HCT116 (cell line): ENCODE measurements around the gene PRKN. TPM values are rescaled to one million over a fixed set of nuclear protein-coding genes. Genes with fewer than 3 reads are reported as not detected.

Experiments
- ATAC-seq: fragments of 200-7000 bp; cut with Tn5 transposase; 2 replicates; pipeline ENCODE4 v1.9.1; 2020; ENCODE audit warnings: mild to moderate bottlenecking, moderate library complexity
- BruUV-seq: library from RNA; stranded (reverse); fragments of 400-500 nt; replicated peaks from 2 replicates; lab custom pipeline; 2021; lab: Mats Ljungman, UMichigan
- CTCF ChIA-PET: fragments of 300-600 bp; sonication (Branson Sonifier 250); formaldehyde crosslinking; loops from one replicate; lab custom pipeline; 2021; ENCODE audit warnings: antibody characterized with exemption; lab: Charles Lee
- POLR2A ChIA-PET: fragments of 300-600, 350-600 bp; sonication (Branson Sonifier 250); formaldehyde crosslinking; loops from one replicate; lab custom pipeline; 2021; ENCODE audit warnings: antibody characterized with exemption; lab: Charles Lee
- RAD21 ChIA-PET, 2 experiments: fragments of 300-600 bp; sonication (Branson Sonifier 250); formaldehyde crosslinking; loops; one replicate each; lab custom pipeline; 2023; ENCODE audit warnings: low total read pairs in 2 of 2; ENCODE audit not compliant: uncharacterized antibody in 2 of 2, unreplicated experiment in 2 of 2, low non-redundant PET in 1 of 2; lab: Charles Lee
- DNase-seq: peaks from one replicate; pipeline ENCODE4 v3.0.0-alpha.2; 2010; ENCODE audit warnings: low read depth, low spot score
- H2AFZ ChIP-seq: fragments of 200-600 bp; shearing (Covaris generic), sonication (generic); 2 replicates; pipeline ENCODE4 v1.6.1; 2017; ENCODE audit warnings: low read depth, mixed run types, mixed read lengths, antibody characterized with exemption, low read length; ENCODE audit not compliant: poor library complexity, severe bottlenecking
- H3K27ac ChIP-seq: 2 replicates; pipeline ENCODE4 v1.5.1; 2012; ENCODE audit warnings: low read depth, low read length
- H3K27me3 ChIP-seq: fragments of 200-600 bp; sonication (generic); 2 replicates; pipeline ENCODE4 v1.6.1; 2016; ENCODE audit warnings: mixed run types, low read length, mixed read lengths; ENCODE audit not compliant: insufficient read depth
- H3K36me3 ChIP-seq, 2 experiments: fragments of 200-500 bp in 1 of 2; fragments of 200-600 bp in 1 of 2; sonication (Bioruptor generic) in 1 of 2; sonication (generic) in 1 of 2; 2 replicates each; pipeline versions ENCODE4 v1.5.1 to v1.6.1; 2014 to 2016; ENCODE audit warnings: low read length in 2 of 2, inconsistent platforms in 1 of 2, mixed read lengths in 1 of 2, mixed run types in 1 of 2; ENCODE audit not compliant: insufficient read depth in 2 of 2, control insufficient read depth in 1 of 2
- H3K4me1 ChIP-seq, 2 experiments: fragments of 200-600 bp in 1 of 2; sonication (generic) in 1 of 2; 2 replicates each; pipeline versions ENCODE4 v1.5.1 to v1.6.1; 2012 to 2017; ENCODE audit warnings: low read length in 2 of 2, inconsistent platforms in 1 of 2, mild to moderate bottlenecking in 1 of 2, mixed read lengths in 1 of 2, mixed run types in 1 of 2, moderate library complexity in 1 of 2; ENCODE audit not compliant: insufficient read depth in 2 of 2, control insufficient read depth in 1 of 2
- H3K4me2 ChIP-seq: fragments of 200-600 bp; sonication (generic); 2 replicates; pipeline ENCODE4 v1.6.1; 2017; ENCODE audit warnings: mixed run types, low read length, mixed read lengths
- H3K4me3 ChIP-seq, 2 experiments: fragments of 200-600 bp in 1 of 2; sonication (generic) in 1 of 2; replicated peaks in 1 of 2; 2 replicates each; pipeline ENCODE4 v1.5.1; 2011 to 2016; ENCODE audit warnings: low read length in 2 of 2, control low read depth in 1 of 2, low read depth in 1 of 2, mild to moderate bottlenecking in 1 of 2, mixed read lengths in 1 of 2, mixed run types in 1 of 2
- H3K79me2 ChIP-seq: fragments of 200-600 bp; sonication (generic); 2 replicates; pipeline ENCODE4 v1.6.1; 2017; ENCODE audit warnings: mild to moderate bottlenecking, mixed run types, low read length, moderate library complexity, mixed read lengths; ENCODE audit not compliant: insufficient read depth
- H3K9ac ChIP-seq: fragments of 200-600 bp; sonication (generic); 2 replicates; pipeline ENCODE4 v1.6.1; 2016; ENCODE audit warnings: low read length, mixed read lengths
- H3K9me2 ChIP-seq: fragments of 200-600 bp; sonication (generic), shearing (Covaris generic); 2 replicates; pipeline ENCODE4 v1.6.1; 2017; ENCODE audit warnings: mixed run types, mild to moderate bottlenecking, moderate library complexity; ENCODE audit not compliant: insufficient read depth
- H3K9me3 ChIP-seq, 2 experiments: fragments of 200-500 bp in 1 of 2; fragments of 200-600 bp in 1 of 2; sonication (Bioruptor generic) in 1 of 2; sonication (generic) in 1 of 2; 2 replicates each; pipeline ENCODE4 v1.6.1; 2014 to 2017; ENCODE audit warnings: low read length in 2 of 2, mixed read lengths in 2 of 2, inconsistent platforms in 1 of 2, low read depth in 1 of 2, mild to moderate bottlenecking in 1 of 2, mixed run types in 1 of 2, moderate library complexity in 1 of 2; ENCODE audit not compliant: control insufficient read depth in 1 of 2, insufficient read depth in 1 of 2
- H4K20me1 ChIP-seq: fragments of 200-600 bp; sonication (generic), shearing (Covaris generic); 2 replicates; pipeline ENCODE4 v1.6.1; 2017; ENCODE audit warnings: mixed run types, mild to moderate bottlenecking, moderate library complexity; ENCODE audit not compliant: insufficient read depth
- CBX3 ChIP-seq: IDR thresholded peaks from 2 replicates; pipeline ENCODE4 v1.6.1; 2012; ENCODE audit warnings: low read depth
- CEBPB ChIP-seq: IDR thresholded peaks from 2 replicates; pipeline ENCODE4 v1.6.1; 2012; ENCODE audit warnings: low read depth
- EGR1 ChIP-seq: IDR thresholded peaks from 2 replicates; pipeline ENCODE4 v1.6.1; 2012; ENCODE audit warnings: low read depth
- ELF1 ChIP-seq: IDR thresholded peaks from 2 replicates; pipeline ENCODE4 v1.6.1; 2012; ENCODE audit warnings: low read depth, borderline replicate concordance
- EZH2 ChIP-seq: fragments of 200-600 bp; sonication (generic); IDR thresholded peaks from 2 replicates; pipeline ENCODE4 v1.6.1; 2017; ENCODE audit warnings: antibody characterized with exemption, mixed run types
- EZH2phosphoT487 ChIP-seq: fragments of 200-600 bp; IDR thresholded peaks from 2 replicates; pipeline ENCODE4 v1.6.1; 2018; ENCODE audit warnings: antibody characterized with exemption, borderline replicate concordance
- FOSL1 ChIP-seq: IDR thresholded peaks from 2 replicates; pipeline ENCODE4 v1.6.1; 2012; ENCODE audit warnings: low read depth
- JUND ChIP-seq: IDR thresholded peaks from 2 replicates; pipeline ENCODE4 v1.6.1; 2012
- POLR2A ChIP-seq: IDR thresholded peaks from 2 replicates; pipeline ENCODE4 v1.7.0; 2011; ENCODE audit warnings: borderline replicate concordance; ENCODE audit not compliant: insufficient read depth, insufficient read length; ENCODE audit errors: extremely low read depth
- POLR2AphosphoS5 ChIP-seq: IDR thresholded peaks from 2 replicates; pipeline ENCODE4 v1.6.1; 2011; ENCODE audit warnings: mild to moderate bottlenecking, low read depth, low read length, moderate library complexity
- SIN3A ChIP-seq: IDR thresholded peaks from 2 replicates; pipeline ENCODE4 v1.6.1; 2012; ENCODE audit warnings: low read depth
- ZFX ChIP-seq: fragments of 450-650 bp; IDR thresholded peaks from 2 replicates; pipeline ENCODE4 v1.6.1; 2017
- intact Hi-C: fragments of 100-400 bp; cut with micrococcal nuclease; formaldehyde crosslinking; loops from 2 replicates; pipeline ENCODE4 v1.10.0; 2022
- total RNA-seq: library from RNA; stranded (reverse); gene quantifications from one replicate; pipeline ENCODE4 v1.2.1, GENCODE V29; 2021; ENCODE audit not compliant: unreplicated experiment
- TF ChIP-seq, protein P1 (sequence below), 3 experiments: fragments of 200-600 bp in 1 of 3; sonication (generic) in 1 of 3; IDR thresholded peaks in 2 of 3; conservative IDR thresholded peaks in 1 of 3; 2 replicates each; pipeline ENCODE4 v1.5.1; 2012 to 2017; ENCODE audit warnings: low read depth in 2 of 3, low read length in 2 of 3, antibody characterized with exemption in 1 of 3, borderline replicate concordance in 1 of 3, control low read depth in 1 of 3, mild to moderate bottlenecking in 1 of 3, mixed read lengths in 1 of 3, mixed run types in 1 of 3, moderate library complexity in 1 of 3; ENCODE audit not compliant: insufficient read depth in 1 of 3
- TF ChIP-seq, protein P2 (sequence below): IDR thresholded peaks from 2 replicates; pipeline ENCODE4 v1.6.1; 2011; ENCODE audit warnings: mild to moderate bottlenecking, low read length, moderate library complexity; ENCODE audit not compliant: insufficient replicate concordance; ENCODE audit errors: extremely low read depth

The PRKN gene
- total RNA-seq, 1 experiment from 2014 or later, result 2.6 TPM

DNA sequence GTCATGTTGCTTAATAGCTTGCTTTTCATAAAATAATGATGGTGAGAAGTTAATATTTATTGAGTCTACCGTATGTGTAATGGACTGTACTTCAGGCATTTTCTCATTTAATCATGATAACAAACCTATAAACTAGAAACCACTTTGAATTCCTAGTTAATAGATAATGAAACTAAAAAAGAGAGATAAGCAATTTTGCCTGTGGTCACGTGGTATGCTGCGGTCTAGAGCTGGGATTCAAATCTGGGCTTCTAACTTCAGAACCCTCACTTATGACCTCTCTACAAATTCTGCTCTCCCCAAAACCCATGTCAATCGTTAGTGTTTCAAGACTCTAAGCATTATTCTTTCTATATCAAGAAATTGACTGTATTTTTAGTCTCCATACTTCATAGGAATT is 700.7 kb downstream of the PRKN start:
- Histone ChIP-seq H3K36me3 (no peaks in the 10 kb centered on the region), H3K79me2 (no peaks in the 10 kb centered on the region), H3K9me3 (no peaks in the 10 kb centered on the region), H3K27me3 (no peaks in the 10 kb centered on the region), H3K27ac (no peak overlapping the region), H3K4me3 (no peak overlapping the region), H4K20me1 (no peaks in the 10 kb centered on the region), H3K9me2 (no peaks in the 10 kb centered on the region), H2AFZ (no peak overlapping the region), H3K9ac (no peak overlapping the region), H3K4me2 (no peak overlapping the region), H3K4me1 (no peaks in the 10 kb centered on the region)
- TF ChIP-seq, protein P1, sequence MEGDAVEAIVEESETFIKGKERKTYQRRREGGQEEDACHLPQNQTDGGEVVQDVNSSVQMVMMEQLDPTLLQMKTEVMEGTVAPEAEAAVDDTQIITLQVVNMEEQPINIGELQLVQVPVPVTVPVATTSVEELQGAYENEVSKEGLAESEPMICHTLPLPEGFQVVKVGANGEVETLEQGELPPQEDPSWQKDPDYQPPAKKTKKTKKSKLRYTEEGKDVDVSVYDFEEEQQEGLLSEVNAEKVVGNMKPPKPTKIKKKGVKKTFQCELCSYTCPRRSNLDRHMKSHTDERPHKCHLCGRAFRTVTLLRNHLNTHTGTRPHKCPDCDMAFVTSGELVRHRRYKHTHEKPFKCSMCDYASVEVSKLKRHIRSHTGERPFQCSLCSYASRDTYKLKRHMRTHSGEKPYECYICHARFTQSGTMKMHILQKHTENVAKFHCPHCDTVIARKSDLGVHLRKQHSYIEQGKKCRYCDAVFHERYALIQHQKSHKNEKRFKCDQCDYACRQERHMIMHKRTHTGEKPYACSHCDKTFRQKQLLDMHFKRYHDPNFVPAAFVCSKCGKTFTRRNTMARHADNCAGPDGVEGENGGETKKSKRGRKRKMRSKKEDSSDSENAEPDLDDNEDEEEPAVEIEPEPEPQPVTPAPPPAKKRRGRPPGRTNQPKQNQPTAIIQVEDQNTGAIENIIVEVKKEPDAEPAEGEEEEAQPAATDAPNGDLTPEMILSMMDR (IDR thresholded peaks at IDR 0.05 in 2 of 3, conservative IDR thresholded peaks at IDR 0.05 in 1 of 3; ENCODE audit: borderline replicate concordance in 1 of 3, insufficient read depth in 1 of 3, low read depth in 2 of 3, low read length in 2 of 3), result no peak
- TF ChIP-seq POLR2AphosphoS5 (no peak), FOSL1 (no peak)
- CTCF ChIA-PET, result no interaction called here
- POLR2A ChIA-PET, result no interaction called here
- intact Hi-C loops, result no loop called here
- ATAC-seq, result no peak
- BruUV-seq, result no TSS peak
- no peak for DNase-seq
- RAD21 ChIA-PET, result no interaction called here

- no peak for TF ChIP-seq CEBPB
- TF ChIP-seq ELF1, result no peak
- TF ChIP-seq, protein P1 (IDR thresholded peaks at IDR 0.05 in 2 of 3, conservative IDR thresholded peaks at IDR 0.05 in 1 of 3; ENCODE audit: borderline replicate concordance in 1 of 3, insufficient read depth in 1 of 3, low read depth in 2 of 3, low read length in 2 of 3), result no peak
- TF ChIP-seq CBX3, result no peak
- no peak for TF ChIP-seq JUND
- no peak for TF ChIP-seq POLR2A
- TF ChIP-seq EZH2phosphoT487, result no peak
- no peak for TF ChIP-seq EGR1
- TF ChIP-seq ZFX, result no peak
- no peak for TF ChIP-seq EZH2
- TF ChIP-seq, protein P2, sequence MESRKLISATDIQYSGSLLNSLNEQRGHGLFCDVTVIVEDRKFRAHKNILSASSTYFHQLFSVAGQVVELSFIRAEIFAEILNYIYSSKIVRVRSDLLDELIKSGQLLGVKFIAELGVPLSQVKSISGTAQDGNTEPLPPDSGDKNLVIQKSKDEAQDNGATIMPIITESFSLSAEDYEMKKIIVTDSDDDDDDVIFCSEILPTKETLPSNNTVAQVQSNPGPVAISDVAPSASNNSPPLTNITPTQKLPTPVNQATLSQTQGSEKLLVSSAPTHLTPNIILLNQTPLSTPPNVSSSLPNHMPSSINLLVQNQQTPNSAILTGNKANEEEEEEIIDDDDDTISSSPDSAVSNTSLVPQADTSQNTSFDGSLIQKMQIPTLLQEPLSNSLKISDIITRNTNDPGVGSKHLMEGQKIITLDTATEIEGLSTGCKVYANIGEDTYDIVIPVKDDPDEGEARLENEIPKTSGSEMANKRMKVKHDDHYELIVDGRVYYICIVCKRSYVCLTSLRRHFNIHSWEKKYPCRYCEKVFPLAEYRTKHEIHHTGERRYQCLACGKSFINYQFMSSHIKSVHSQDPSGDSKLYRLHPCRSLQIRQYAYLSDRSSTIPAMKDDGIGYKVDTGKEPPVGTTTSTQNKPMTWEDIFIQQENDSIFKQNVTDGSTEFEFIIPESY, result no peak
- no peak for TF ChIP-seq SIN3A
- Histone ChIP-seq H3K27me3 (no peaks in the 10 kb centered on the region), H3K36me3 (no peaks in the 10 kb centered on the region), H2AFZ (no peak overlapping the region), H3K4me2 (no peak overlapping the region), H3K27ac (no peak overlapping the region), H4K20me1 (no peaks in the 10 kb centered on the region), H3K9me3 (no peaks in the 10 kb centered on the region), H3K4me1 (no peaks in the 10 kb centered on the region), H3K9ac (no peak overlapping the region), H3K4me3 (no peak overlapping the region), H3K79me2 (no peaks in the 10 kb centered on the region), H3K9me2 (no peaks in the 10 kb centered on the region)
- ChIA-PET RAD21 (no interaction called here), POLR2A (no interaction called here), CTCF (no interaction called here)
- no TSS peak for BruUV-seq
- no peak for ATAC-seq
- DNase-seq, result no peak
- intact Hi-C loops, result no loop called here
These were observed 701.5 kb downstream of the PRKN start for GRCh38 chr6:162026031-162026430.
